IMR-90 (cell line): ENCODE data around the gene SREBF2. TPM values are rescaled to one million over a fixed set of nuclear protein-coding genes. Genes with fewer than 3 reads are reported as not detected.

Experiments used
- ATAC-seq: fragments of 200-7000 bp; cut with Tn5 transposase; 2 replicates; pipeline ENCODE4 v1.9.1; 2020; ENCODE audit warnings: low read depth, mild to moderate bottlenecking, moderate library complexity
- BruUV-seq: library from RNA; stranded (reverse); fragments of 400-500 nt; replicated peaks from 2 replicates; lab custom pipeline; 2021; lab: Mats Ljungman, UMichigan
- CTCF ChIA-PET: fragments of 300-600 bp; formaldehyde crosslinking; extraction: SDS; loops from one replicate; lab custom pipeline; 2021; ENCODE audit warnings: antibody characterized with exemption; lab: Yijun Ruan, JAX
- POLR2A ChIA-PET: fragments of 300-600 bp; sonication (Branson Sonifier 250); formaldehyde crosslinking; loops from one replicate; lab custom pipeline; 2022; ENCODE audit warnings: antibody characterized with exemption; ENCODE audit not compliant: unreplicated experiment; lab: Charles Lee
- DNase-seq: peaks from one replicate; pipeline ENCODE4 v3.0.0; 2013
- H2AFZ ChIP-seq: replicated peaks from 2 replicates; pipeline ENCODE3; 2013; ENCODE audit warnings: low read length, mild to moderate bottlenecking; ENCODE audit not compliant: poor library complexity
- H2AK5ac ChIP-seq: 2 replicates; pipeline ENCODE4 v1.6.1; 2013; ENCODE audit warnings: low read depth, low read length, inconsistent platforms
- H2AK9ac ChIP-seq: replicated peaks from 2 replicates; pipeline ENCODE3; 2013; ENCODE audit warnings: mild to moderate bottlenecking, low read depth, low read length, moderate library complexity; ENCODE audit not compliant: poor library complexity
- H2BK120ac ChIP-seq: 2 replicates; pipeline ENCODE4 v1.6.1; 2013; ENCODE audit warnings: low read depth, low read length, inconsistent platforms
- H2BK15ac ChIP-seq: 3 replicates; pipeline ENCODE4 v1.6.1; 2013; ENCODE audit warnings: low read depth, low read length, inconsistent platforms
- H2BK20ac ChIP-seq: 2 replicates; pipeline ENCODE4 v1.6.1; 2013; ENCODE audit warnings: low read depth, mild to moderate bottlenecking, inconsistent platforms, low read length, moderate library complexity
- H2BK5ac ChIP-seq: 2 replicates; pipeline ENCODE4 v1.6.1; 2013; ENCODE audit warnings: mild to moderate bottlenecking, low read depth, low read length, inconsistent platforms; ENCODE audit not compliant: poor library complexity, severe bottlenecking
- H3K14ac ChIP-seq: replicated peaks from 2 replicates; pipeline ENCODE4 v1.6.1; 2013; ENCODE audit warnings: low read depth, low read length, inconsistent platforms
- H3K18ac ChIP-seq: 2 replicates; pipeline ENCODE4 v1.6.1; 2013; ENCODE audit warnings: low read depth, low read length, control low read depth
- H3K23ac ChIP-seq: 2 replicates; pipeline ENCODE4 v1.6.1; 2013; ENCODE audit warnings: low read depth, low read length, inconsistent platforms
- H3K27ac ChIP-seq: 2 replicates; pipeline ENCODE4 v1.5.1; 2013; ENCODE audit warnings: mild to moderate bottlenecking, control low read depth, low read length; ENCODE audit not compliant: insufficient read depth
- H3K27me3 ChIP-seq: 2 replicates; pipeline ENCODE4 v1.6.1; 2013; ENCODE audit warnings: low read length; ENCODE audit not compliant: control insufficient read depth, insufficient read depth
- H3K36me3 ChIP-seq: 2 replicates; pipeline ENCODE4 v1.6.1; 2013; ENCODE audit warnings: low read length, mixed read lengths; ENCODE audit not compliant: control insufficient read depth, insufficient read depth
- H3K4ac ChIP-seq: 2 replicates; pipeline ENCODE4 v1.6.1; 2013; ENCODE audit warnings: low read depth, low read length, inconsistent platforms
- H3K4me1 ChIP-seq: 2 replicates; pipeline ENCODE4 v1.6.1; 2013; ENCODE audit warnings: low read length, mixed read lengths; ENCODE audit not compliant: control insufficient read depth, insufficient read depth
- H3K4me2 ChIP-seq: 2 replicates; pipeline ENCODE4 v1.6.1; 2013; ENCODE audit warnings: low read depth, mild to moderate bottlenecking, control low read depth, low read length, moderate library complexity
- H3K4me3 ChIP-seq: 2 replicates; pipeline ENCODE4 v1.5.1; 2013; ENCODE audit warnings: low read depth, mild to moderate bottlenecking, control low read depth, low read length, moderate library complexity; ENCODE audit not compliant: insufficient read depth
- H3K56ac ChIP-seq: 2 replicates; pipeline ENCODE4 v1.6.1; 2013; ENCODE audit warnings: low read length, inconsistent platforms; ENCODE audit not compliant: insufficient read depth; ENCODE audit errors: extremely low read depth
- H3K79me1 ChIP-seq, 2 experiments: 2 replicates each; pipeline ENCODE4 v1.6.1; 2013; ENCODE audit warnings: low read length in 2 of 2, inconsistent platforms in 1 of 2, low read depth in 1 of 2
- H3K9ac ChIP-seq: 2 replicates; pipeline ENCODE4 v1.6.1; 2013; ENCODE audit warnings: low read depth, low read length, control low read depth
- H3K9me1 ChIP-seq: 2 replicates; pipeline ENCODE4 v1.6.1; 2013; ENCODE audit warnings: low read length, inconsistent platforms; ENCODE audit not compliant: insufficient read depth
- H3K9me3 ChIP-seq: 2 replicates; pipeline ENCODE4 v1.6.1; 2013; ENCODE audit warnings: low read length; ENCODE audit not compliant: control insufficient read depth, insufficient read depth
- H4K20me1 ChIP-seq: 2 replicates; pipeline ENCODE4 v1.6.1; 2013; ENCODE audit warnings: low read length, inconsistent platforms; ENCODE audit not compliant: insufficient read depth
- H4K5ac ChIP-seq: 2 replicates; pipeline ENCODE4 v1.6.1; 2013; ENCODE audit warnings: mild to moderate bottlenecking, low read depth, low read length, control low read depth
- H4K8ac ChIP-seq, 2 experiments: 2 replicates each; pipeline ENCODE4 v1.6.1; 2013; ENCODE audit warnings: low read depth in 2 of 2, low read length in 2 of 2, control low read depth in 1 of 2, inconsistent platforms in 1 of 2
- H4K91ac ChIP-seq: 2 replicates; pipeline ENCODE4 v1.6.1; 2013; ENCODE audit warnings: low read depth, low read length, inconsistent platforms; ENCODE audit not compliant: insufficient read depth
- BHLHE40 ChIP-seq: fragments of 150-350 bp; IDR thresholded peaks from 2 replicates; pipeline ENCODE4 v1.6.1; 2016; ENCODE audit warnings: mild to moderate bottlenecking, low read depth, low read length
- CEBPB ChIP-seq: IDR thresholded peaks from 2 replicates; pipeline ENCODE4 v1.6.1; 2012; ENCODE audit warnings: low read depth, low read length, improper control_type of control experiment
- CHD1 ChIP-seq: IDR thresholded peaks from 2 replicates; pipeline ENCODE4 v1.6.1; 2012; ENCODE audit warnings: low read depth, low read length, improper control_type of control experiment
- FOS ChIP-seq: fragments of 150-350 bp; IDR thresholded peaks from 2 replicates; pipeline ENCODE4 v1.6.1; 2016; ENCODE audit warnings: low read depth, low read length
- MAFK ChIP-seq: IDR thresholded peaks from 2 replicates; pipeline ENCODE4 v1.6.1; 2012; ENCODE audit warnings: low read depth, low read length, improper control_type of control experiment
- MAZ ChIP-seq: IDR thresholded peaks from 2 replicates; pipeline ENCODE4 v1.6.1; 2012; ENCODE audit warnings: low read depth, mild to moderate bottlenecking, low read length, improper control_type of control experiment, moderate library complexity, borderline replicate concordance
- NFE2L2 ChIP-seq: fragments of 150-350 bp; IDR thresholded peaks from 2 replicates; pipeline ENCODE4 v1.6.1; 2016; ENCODE audit warnings: low read depth, mild to moderate bottlenecking, low read length
- POLR2A ChIP-seq: IDR thresholded peaks from 2 replicates; pipeline ENCODE4 v1.6.1; 2012; ENCODE audit warnings: mild to moderate bottlenecking, low read depth, low read length
- RAD21 ChIP-seq: IDR thresholded peaks from 2 replicates; pipeline ENCODE4 v1.6.1; 2012; ENCODE audit warnings: low read length, improper control_type of control experiment
- RCOR1 ChIP-seq: IDR thresholded peaks from 2 replicates; pipeline ENCODE4 v1.6.1; 2012; ENCODE audit warnings: mild to moderate bottlenecking, low read length, improper control_type of control experiment; ENCODE audit not compliant: insufficient replicate concordance
- RFX5 ChIP-seq: IDR thresholded peaks from 2 replicates; pipeline ENCODE4 v1.8.0; 2012; ENCODE audit warnings: low read depth, mild to moderate bottlenecking, low read length, moderate library complexity
- SMC3 ChIP-seq: fragments of 150-350 bp; IDR thresholded peaks from 2 replicates; pipeline ENCODE4 v1.6.1; 2016; ENCODE audit warnings: low read depth, mild to moderate bottlenecking, antibody characterized with exemption, low read length, moderate library complexity
- WGBS, 2 experiments: methylation state at CpG; one replicate each; pipeline versions ENCODE4 v1.1.5 to v1.1.7; 2013; ENCODE audit warnings: missing lambda C conversion rate in 2 of 2; ENCODE audit not compliant: insufficient read length in 1 of 2; ENCODE audit errors: extremely low coverage in 2 of 2; 5-methylcytosine and 5-hydroxymethylcytosine counted together
- dilution Hi-C: fragments of 300-500 bp; cut with HindIII; formaldehyde crosslinking; loops from one replicate; pipeline ENCODE4 v1.14.3; 2018; ENCODE audit warnings: low sequenced_read_pairs; ENCODE audit not compliant: unreplicated experiment
- in situ Hi-C: fragments of 300-500 bp; cut with MboI; formaldehyde crosslinking; loops from 3 replicates; pipeline ENCODE4 v1.14.3; 2019; ENCODE audit warnings: low sequenced_read_pairs, inconsistent platforms, mixed read lengths
- intact Hi-C: fragments of 100-400 bp; cut with micrococcal nuclease; formaldehyde crosslinking; loops from 2 replicates; pipeline ENCODE4 v1.10.0; 2022
- polyA plus RNA-seq, 3 experiments: library from polyadenylated mRNA; depleted of rRNA; stranded (reverse); fragments of >200 nt; gene quantifications; 2 replicates each; pipeline ENCODE4 v1.2.3, GENCODE V29; 2012; ENCODE audit warnings: low replicate concordance in 1 of 3
- total RNA-seq: library from RNA; depleted of rRNA; stranded (reverse); fragments of >200 nt; gene quantifications from 2 replicates; pipeline ENCODE4 v1.2.3, GENCODE V29; 2012
- TF ChIP-seq, protein P1 (sequence below): fragments of 150-350 bp; IDR thresholded peaks from 2 replicates; pipeline ENCODE4 v1.6.1; 2016; ENCODE audit warnings: low read depth, mild to moderate bottlenecking, low read length, moderate library complexity, borderline replicate concordance
- TF ChIP-seq, protein P2 (sequence below): conservative IDR thresholded peaks from 2 replicates; pipeline ENCODE4 v1.5.1; 2012; ENCODE audit warnings: mild to moderate bottlenecking, low read depth, low read length, improper control_type of control experiment
- TF ChIP-seq, protein P3 (sequence below): fragments of 150-350 bp; IDR thresholded peaks from 2 replicates; pipeline ENCODE4 v1.6.1; 2017; ENCODE audit warnings: mild to moderate bottlenecking, antibody characterized with exemption, low read length, low read depth

SREBF2 gene
- total and polyA plus RNA-seq, 2 of the 4 experiments (the other 2 are of a cell fraction): 8.1 to 47.4 TPM

DNA sequence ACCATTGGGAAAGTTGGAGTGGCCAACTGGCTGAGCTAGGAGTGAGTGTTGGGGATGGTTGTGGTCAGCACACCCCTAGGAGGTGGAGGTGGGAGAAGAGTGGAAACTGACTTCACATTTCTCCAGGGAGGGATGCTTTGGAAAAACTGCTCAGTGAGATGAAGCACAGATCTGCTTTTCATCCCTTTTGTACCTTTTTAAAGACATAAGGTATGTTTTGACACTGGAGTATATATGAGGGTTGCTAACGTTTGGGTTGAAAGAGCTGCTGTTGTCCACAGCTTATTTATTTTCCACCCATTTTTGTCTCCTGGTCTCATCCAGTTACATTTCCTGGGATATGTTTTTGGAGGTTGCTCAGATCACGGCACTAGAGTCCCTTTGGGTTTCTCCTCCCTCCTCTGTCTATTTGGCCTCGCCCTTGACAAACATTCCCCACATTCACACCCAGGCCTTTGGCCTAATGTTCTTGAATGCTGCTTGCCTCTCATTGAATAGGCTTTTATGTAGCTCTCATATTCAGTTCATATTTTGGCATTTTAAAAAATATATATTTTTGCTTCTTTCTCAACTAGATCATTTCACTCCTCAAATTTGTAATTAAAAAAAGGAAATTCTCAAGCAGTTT, 8.3 kb downstream of the SREBF2 start:
- ChIA-PET CTCF (interaction anchor here (1.2 kb wide), 1 partner anchor 14 kb away, joined by 3 read pairs; no protein-coding TSS in a partner anchor), POLR2A (no interaction called here)
- dilution Hi-C loops (no loop called here), intact Hi-C loops (no loop called here), in situ Hi-C loops (no loop called here)
- Histone ChIP-seq H2BK20ac (no peak overlapping the region), H2AFZ (no peak overlapping the region), H4K91ac (no peak overlapping the region), H3K27me3 (no peaks in the 10 kb centered on the region), H3K9me1 (peaks cover 14% of the 10 kb centered on the region), H3K9me3 (no peaks in the 10 kb centered on the region), H3K4me1 (peaks cover 3% of the 10 kb centered on the region; the same call in 1 of the 2 replicates), H2BK120ac (no peak overlapping the region), H2AK9ac (no peak overlapping the region), H2BK5ac (no peak overlapping the region), H3K4me2 (no peak overlapping the region), H3K14ac (no peak overlapping the region), H4K20me1 (peaks cover 58% of the 10 kb centered on the region), H4K8ac (no peak overlapping the region), H3K23ac (no peak overlapping the region), H3K9ac (no peak overlapping the region), H3K27ac (no peak overlapping the region), H3K56ac (no peak overlapping the region), H3K4ac (no peak overlapping the region), H4K5ac (no peak overlapping the region), H2AK5ac (no peak overlapping the region), H3K79me1 (peaks cover 37 to 82% of the 10 kb centered on the region in 2 experiments), H2BK15ac (no peak overlapping the region), H3K4me3 (no peak overlapping the region), H3K36me3 (peaks cover 5% of the 10 kb centered on the region), H3K18ac (no peak overlapping the region)
- ATAC-seq (no peak), DNase-seq (no peak)
- WGBS, 2 experiments: no CpG with 5 or more reads among the region's 3 CpGs
- TF ChIP-seq, protein P1, sequence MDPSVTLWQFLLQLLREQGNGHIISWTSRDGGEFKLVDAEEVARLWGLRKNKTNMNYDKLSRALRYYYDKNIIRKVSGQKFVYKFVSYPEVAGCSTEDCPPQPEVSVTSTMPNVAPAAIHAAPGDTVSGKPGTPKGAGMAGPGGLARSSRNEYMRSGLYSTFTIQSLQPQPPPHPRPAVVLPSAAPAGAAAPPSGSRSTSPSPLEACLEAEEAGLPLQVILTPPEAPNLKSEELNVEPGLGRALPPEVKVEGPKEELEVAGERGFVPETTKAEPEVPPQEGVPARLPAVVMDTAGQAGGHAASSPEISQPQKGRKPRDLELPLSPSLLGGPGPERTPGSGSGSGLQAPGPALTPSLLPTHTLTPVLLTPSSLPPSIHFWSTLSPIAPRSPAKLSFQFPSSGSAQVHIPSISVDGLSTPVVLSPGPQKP: no peak
- TF ChIP-seq, protein P2, sequence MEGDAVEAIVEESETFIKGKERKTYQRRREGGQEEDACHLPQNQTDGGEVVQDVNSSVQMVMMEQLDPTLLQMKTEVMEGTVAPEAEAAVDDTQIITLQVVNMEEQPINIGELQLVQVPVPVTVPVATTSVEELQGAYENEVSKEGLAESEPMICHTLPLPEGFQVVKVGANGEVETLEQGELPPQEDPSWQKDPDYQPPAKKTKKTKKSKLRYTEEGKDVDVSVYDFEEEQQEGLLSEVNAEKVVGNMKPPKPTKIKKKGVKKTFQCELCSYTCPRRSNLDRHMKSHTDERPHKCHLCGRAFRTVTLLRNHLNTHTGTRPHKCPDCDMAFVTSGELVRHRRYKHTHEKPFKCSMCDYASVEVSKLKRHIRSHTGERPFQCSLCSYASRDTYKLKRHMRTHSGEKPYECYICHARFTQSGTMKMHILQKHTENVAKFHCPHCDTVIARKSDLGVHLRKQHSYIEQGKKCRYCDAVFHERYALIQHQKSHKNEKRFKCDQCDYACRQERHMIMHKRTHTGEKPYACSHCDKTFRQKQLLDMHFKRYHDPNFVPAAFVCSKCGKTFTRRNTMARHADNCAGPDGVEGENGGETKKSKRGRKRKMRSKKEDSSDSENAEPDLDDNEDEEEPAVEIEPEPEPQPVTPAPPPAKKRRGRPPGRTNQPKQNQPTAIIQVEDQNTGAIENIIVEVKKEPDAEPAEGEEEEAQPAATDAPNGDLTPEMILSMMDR: no peak
- TF ChIP-seq RFX5 (no peak), POLR2A (no peak), NFE2L2 (no peak), BHLHE40 (no peak), MAZ (no peak), RAD21 (no peak), MAFK (no peak), CEBPB (no peak), SMC3 (no peak), FOS (no peak), CHD1 (no peak), RCOR1 (no peak)
- TF ChIP-seq, protein P3, sequence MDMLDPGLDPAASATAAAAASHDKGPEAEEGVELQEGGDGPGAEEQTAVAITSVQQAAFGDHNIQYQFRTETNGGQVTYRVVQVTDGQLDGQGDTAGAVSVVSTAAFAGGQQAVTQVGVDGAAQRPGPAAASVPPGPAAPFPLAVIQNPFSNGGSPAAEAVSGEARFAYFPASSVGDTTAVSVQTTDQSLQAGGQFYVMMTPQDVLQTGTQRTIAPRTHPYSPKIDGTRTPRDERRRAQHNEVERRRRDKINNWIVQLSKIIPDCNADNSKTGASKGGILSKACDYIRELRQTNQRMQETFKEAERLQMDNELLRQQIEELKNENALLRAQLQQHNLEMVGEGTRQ: no peak
- no TSS peak for BruUV-seq
